Measurements from ENCODE around the gene NUMA1.

DNA sequence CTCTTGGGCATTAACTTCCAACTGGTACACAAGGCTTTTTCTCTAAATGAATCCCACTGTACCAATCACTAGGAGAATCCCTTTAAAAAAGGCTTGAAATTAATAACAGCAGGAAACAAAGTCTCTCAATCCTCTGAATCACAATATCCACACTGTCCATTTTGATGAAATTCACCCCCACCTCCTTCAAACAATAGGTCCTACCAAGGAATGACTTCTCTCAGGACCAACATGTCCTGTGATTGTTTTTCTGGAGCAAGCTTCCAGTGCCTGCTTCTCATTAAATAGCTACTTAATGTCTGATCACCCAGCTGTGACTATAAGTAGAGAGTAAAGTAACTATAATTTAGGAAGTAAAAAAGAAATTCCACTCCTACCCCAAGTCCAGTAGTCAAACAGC, 13.1 kb downstream of the NUMA1 start:
- TF ChIP-seq, protein P1, sequence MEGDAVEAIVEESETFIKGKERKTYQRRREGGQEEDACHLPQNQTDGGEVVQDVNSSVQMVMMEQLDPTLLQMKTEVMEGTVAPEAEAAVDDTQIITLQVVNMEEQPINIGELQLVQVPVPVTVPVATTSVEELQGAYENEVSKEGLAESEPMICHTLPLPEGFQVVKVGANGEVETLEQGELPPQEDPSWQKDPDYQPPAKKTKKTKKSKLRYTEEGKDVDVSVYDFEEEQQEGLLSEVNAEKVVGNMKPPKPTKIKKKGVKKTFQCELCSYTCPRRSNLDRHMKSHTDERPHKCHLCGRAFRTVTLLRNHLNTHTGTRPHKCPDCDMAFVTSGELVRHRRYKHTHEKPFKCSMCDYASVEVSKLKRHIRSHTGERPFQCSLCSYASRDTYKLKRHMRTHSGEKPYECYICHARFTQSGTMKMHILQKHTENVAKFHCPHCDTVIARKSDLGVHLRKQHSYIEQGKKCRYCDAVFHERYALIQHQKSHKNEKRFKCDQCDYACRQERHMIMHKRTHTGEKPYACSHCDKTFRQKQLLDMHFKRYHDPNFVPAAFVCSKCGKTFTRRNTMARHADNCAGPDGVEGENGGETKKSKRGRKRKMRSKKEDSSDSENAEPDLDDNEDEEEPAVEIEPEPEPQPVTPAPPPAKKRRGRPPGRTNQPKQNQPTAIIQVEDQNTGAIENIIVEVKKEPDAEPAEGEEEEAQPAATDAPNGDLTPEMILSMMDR (IDR thresholded peaks at IDR 0.05; ENCODE audit: poor library complexity, severe bottlenecking): no peak
- TF ChIP-seq MXI1 (conservative IDR thresholded peaks at IDR 0.05; ENCODE audit: poor library complexity, severe bottlenecking) (no peak), EZH2 (IDR thresholded peaks at IDR 0.05; ENCODE audit: borderline replicate concordance, insufficient read depth, low read length, poor library complexity, severe bottlenecking) (no peak), EP300 (conservative IDR thresholded peaks at IDR 0.05; ENCODE audit: poor library complexity, severe bottlenecking) (no peak), SMC3 (conservative IDR thresholded peaks at IDR 0.05; ENCODE audit: poor library complexity) (no peak)
- TF ChIP-seq, protein P2, sequence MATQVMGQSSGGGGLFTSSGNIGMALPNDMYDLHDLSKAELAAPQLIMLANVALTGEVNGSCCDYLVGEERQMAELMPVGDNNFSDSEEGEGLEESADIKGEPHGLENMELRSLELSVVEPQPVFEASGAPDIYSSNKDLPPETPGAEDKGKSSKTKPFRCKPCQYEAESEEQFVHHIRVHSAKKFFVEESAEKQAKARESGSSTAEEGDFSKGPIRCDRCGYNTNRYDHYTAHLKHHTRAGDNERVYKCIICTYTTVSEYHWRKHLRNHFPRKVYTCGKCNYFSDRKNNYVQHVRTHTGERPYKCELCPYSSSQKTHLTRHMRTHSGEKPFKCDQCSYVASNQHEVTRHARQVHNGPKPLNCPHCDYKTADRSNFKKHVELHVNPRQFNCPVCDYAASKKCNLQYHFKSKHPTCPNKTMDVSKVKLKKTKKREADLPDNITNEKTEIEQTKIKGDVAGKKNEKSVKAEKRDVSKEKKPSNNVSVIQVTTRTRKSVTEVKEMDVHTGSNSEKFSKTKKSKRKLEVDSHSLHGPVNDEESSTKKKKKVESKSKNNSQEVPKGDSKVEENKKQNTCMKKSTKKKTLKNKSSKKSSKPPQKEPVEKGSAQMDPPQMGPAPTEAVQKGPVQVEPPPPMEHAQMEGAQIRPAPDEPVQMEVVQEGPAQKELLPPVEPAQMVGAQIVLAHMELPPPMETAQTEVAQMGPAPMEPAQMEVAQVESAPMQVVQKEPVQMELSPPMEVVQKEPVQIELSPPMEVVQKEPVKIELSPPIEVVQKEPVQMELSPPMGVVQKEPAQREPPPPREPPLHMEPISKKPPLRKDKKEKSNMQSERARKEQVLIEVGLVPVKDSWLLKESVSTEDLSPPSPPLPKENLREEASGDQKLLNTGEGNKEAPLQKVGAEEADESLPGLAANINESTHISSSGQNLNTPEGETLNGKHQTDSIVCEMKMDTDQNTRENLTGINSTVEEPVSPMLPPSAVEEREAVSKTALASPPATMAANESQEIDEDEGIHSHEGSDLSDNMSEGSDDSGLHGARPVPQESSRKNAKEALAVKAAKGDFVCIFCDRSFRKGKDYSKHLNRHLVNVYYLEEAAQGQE (IDR thresholded peaks at IDR 0.05; ENCODE audit: borderline replicate concordance): no peak
